HG03520 (cell line): ENCODE measurements around the gene MOCS1.

ENCODE experiments used
- ATAC-seq: cut with Tn5 transposase; IDR thresholded peaks from one replicate; pipeline ENCODE4 v1.9.1; 2021; ENCODE audit warnings: mild to moderate bottlenecking, moderate library complexity; ENCODE audit not compliant: unreplicated experiment

MOCS1 gene

DNA sequence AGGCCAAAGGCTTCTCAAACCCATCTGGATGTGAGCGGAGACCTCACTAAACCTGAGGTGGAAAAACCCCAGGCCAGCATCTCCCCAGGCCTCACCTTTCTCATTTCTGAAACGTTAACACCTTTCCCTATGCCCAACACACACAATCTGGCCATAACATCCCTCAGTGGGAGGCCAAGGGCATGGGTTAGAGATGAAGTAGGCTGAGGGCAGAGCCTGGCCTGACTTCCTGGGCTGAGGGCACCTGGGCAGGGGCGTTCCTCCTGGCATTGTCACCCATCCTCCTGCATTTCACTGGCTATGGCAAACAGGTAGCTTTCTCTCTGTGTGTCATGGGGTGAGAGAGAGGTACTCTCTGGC is 8.4 kb downstream of the MOCS1 start:
- no peak for ATAC-seq

GRCh38 chr6:39925191-39925930 is 8.9 kb downstream of the MOCS1 start:
- no peak for ATAC-seq

- ATAC-seq, result no peak
Measured at GRCh38 chr6:39924283-39924682, 10.0 kb downstream of the MOCS1 start.

DNA sequence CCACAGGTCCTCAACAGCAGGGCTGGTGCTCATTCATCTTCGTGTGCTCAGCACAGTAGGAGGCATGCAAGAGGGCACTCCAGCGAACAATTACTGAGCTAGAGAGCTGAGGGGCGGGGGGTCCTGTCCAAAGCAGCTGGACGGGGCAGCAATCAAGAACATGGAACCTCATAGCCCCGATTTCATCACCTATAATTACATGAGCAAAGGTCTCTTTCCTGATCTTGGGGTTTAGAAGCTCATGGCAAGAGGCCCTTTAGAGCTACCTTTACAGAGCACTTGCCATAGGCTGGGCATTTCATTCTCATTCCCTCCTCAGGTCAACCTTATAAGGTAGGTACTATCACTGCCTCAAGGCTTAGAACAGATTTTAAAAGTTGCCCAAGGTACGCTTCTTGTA is 10.4 kb downstream of the MOCS1 start:
- no peak for ATAC-seq

DNA sequence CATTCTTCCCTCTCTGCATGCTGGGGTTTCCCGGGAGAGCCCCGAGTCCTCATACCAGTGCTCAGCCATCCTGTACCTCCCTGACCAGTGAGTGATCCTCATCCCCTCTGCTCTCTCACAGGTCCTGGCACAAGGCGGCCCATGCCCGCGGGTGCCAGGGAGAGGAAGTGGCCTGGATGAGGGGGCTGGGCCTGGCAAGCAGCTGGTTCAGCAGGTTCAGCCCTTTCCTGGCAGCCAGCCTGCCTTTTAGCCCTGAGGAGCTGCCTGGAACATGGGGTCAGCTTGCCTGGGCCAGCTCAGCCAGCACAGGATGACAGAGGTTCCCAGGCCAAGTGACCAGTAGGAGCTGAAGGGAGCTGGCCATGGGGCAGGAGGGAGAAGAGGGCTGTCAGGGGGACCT is 10.9 kb downstream of the MOCS1 start:
- ATAC-seq, result no peak

- no peak for ATAC-seq
Measured at GRCh38 chr6:39922821-39923220, 11.4 kb downstream of the MOCS1 start.

GRCh38 chr6:39920157-39920556 is 14.1 kb downstream of the MOCS1 start:
- no peak for ATAC-seq

- ATAC-seq, result no peak
Measured at GRCh38 chr6:39918831-39919230, 15.4 kb downstream of the MOCS1 start.

DNA sequence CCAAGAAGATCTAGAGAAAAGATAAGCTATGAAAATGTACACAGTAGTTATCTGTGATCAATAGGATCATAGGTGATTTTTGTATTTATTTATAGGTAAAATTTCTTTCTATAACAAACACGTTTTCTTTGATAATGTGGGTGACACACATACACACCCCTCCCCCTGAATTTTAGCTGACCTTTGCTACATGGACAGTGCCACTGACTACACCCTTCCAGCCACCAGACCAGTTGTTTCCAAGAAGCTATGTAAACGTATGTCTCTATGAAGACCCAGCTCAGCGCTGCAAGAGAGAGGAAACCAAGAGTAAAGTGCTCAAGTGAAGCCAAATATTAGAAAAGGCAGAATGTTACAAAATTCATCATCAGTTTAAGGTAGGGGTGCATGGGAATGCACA is 16.3 kb downstream of the MOCS1 start:
- no peak for ATAC-seq

DNA sequence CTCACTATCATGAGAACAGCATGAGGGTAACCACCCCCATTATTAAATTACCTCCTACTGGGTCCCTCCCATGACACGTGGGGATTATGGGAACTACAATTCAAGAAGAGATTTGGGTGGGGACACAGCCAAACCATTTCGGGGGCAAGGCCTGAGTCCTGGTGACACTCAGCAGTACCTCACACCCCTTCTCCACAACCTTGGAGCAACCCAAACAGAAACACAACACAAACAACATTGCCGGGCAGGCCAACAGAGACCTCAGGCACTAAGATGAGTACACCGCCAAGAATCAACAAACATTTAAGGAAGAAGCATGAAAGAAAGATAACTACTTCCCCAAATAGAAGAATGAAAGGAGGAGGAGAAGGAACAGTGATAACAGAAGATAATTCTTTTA is 16.9 kb downstream of the MOCS1 start:
- no peak for ATAC-seq

GRCh38 chr6:39915866-39916265 is 18.4 kb downstream of the MOCS1 start:
- ATAC-seq, result no peak

GRCh38 chr6:39914239-39914638 is 20.0 kb downstream of the MOCS1 start:
- no peak for ATAC-seq

DNA sequence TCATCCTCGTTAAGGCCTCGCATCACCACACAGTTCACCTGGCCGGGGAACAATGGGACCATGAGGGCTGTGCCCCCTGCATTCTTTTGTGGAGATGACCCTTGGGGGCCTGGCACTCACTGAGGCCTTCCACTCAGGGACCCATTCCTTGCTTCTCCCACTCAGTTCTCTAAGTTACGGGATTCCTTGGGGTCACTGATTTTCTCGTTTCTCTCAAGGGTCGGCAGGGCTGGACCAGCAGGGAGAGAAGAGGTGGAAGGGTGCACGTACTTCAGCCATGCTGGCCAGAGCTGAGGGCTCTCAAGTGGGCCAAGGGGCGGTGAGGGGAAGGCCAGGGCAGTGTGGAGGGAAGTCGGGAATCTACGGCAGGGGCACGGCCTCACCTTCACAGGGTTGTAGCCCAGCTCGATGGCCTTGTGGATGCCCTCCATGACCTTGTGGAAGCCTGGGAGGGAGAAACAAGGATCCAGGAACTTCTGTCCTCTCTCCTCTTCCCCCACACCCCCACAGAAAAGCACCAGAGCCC is 20.8 kb downstream of the MOCS1 start:
- ATAC-seq, result no peak

GRCh38 chr6:39912446-39912845 is 21.8 kb downstream of the MOCS1 start:
- ATAC-seq, result no peak

GRCh38 chr6:39911513-39912125 is 22.6 kb downstream of the MOCS1 start:
- no peak for ATAC-seq

- ATAC-seq, result no peak
Measured at GRCh38 chr6:39910744-39911143, 23.5 kb downstream of the MOCS1 start.

DNA sequence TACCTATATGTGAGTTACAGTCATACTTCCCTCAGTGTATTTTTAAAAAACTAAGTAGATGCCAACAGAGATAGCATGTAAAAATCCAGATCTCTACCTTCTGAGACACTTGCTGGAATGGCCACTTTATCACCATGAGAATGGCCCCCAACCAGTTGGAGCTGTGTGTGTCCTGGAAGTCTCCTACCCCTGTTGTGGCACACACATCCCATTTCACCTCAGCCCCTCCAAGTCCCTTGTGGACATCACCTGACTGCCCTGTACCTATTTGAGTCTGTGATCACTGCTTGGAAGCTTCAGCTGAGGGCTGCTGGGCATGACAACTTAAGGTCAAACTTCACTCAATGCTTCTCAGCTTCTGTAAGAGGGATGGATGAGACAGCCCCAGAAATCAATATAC is 24.1 kb downstream of the MOCS1 start:
- no peak for ATAC-seq

DNA sequence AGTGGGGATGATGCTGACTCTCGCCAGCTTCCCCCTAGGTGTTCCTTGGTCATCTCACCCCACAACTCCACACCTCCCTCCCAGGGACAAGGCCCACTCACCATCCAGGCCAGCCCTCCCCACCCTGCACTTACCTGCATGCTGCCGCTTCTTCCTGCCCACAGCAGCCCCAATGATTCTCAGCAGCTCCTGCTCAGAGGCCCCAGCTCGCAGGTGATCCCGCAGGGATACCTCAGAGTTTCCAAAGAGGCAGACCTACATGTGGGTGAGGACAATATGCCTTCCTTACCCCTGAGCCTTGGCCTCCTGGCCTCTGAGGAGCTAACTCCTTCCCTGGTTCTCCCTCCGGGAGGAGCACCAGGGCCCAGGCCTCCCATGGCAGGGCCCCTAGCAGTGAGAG is 24.6 kb downstream of the MOCS1 start:
- ATAC-seq, result no peak

DNA sequence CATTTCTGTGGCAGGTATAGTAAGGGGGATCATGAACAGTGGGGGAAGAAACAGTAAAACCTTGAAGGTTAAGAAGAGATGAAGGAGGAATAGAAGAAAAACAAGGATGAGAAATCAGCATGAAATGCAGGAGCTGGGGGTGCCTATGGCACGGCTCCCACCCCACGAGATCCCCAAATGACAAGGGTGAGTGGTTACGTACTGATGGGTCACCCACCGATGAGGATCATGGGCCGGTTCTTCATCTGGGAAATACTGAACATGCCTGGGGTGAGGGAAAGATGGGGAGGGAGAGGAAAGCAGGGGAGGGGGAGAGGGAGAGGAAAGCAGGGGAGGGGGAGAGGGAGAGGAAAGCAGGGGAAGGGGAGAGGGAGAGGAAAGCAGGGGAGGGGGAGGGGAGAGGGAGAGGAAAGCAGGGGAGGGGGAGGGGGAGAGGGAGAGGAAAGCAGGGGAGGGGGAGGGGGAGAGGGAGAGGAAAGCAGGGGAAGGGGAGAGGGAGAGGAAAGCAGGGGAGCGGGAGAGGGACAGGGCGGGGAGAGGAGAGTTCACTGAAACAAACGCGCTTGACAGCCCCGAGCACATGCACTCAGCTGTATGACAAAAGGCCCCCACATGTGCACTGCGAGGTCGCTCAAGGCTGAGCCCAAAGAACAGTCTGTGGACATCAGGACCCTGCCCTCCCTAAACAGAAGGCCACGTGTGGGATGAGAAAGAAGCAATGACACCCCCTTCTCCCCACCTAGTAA is 25.3 kb downstream of the MOCS1 start:
- no peak for ATAC-seq

- no peak for ATAC-seq
Measured at GRCh38 chr6:39907871-39908575, 26.2 kb downstream of the MOCS1 start.

DNA sequence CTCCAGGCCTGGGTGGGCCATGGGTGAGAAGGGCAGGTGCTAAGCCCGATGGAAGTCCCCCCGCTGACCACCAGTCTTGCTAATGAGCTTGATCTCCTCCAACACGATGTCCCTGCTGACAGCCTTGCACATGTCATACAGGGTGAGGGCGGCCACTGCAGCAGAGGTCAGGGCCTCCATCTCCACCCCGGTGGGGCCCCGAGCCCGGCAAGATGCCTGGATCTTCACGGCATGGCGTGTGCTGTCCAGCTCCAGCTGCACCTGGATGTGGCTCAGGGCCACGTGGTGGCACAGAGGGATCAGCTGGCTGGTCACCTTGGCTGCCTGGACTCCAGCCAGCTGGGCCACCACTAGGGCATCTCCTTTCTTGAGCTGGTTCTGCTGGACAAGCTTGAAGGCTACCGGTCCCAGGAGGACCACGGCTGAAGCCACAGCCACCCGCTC is 27.9 kb downstream of the MOCS1 start:
- no peak for ATAC-seq
